Lung (tissue), 12 donors: Measurements from ENCODE around the gene TMEM150C. TPM values are rescaled to one million over a fixed set of nuclear protein-coding genes. Genes with fewer than 3 reads are reported as not detected.

ENCODE experiments used
- ATAC-seq: fragments of 200-7000 bp; cut with Tn5 transposase; one replicate; pipeline ENCODE4 v1.9.1; 2020; ENCODE audit warnings: moderate number of reproducible peaks; ENCODE audit not compliant: insufficient read depth, low FRiP score
- DNase-seq, 3 donors: peaks; one replicate each; pipeline ENCODE4 v3.0.0-alpha.2; 2013 to 2017
- H3K27ac ChIP-seq, 2 donors: one replicate each; pipeline ENCODE4 v1.5.1; 2013; ENCODE audit warnings: mild to moderate bottlenecking in 2 of 2, moderate library complexity in 2 of 2, control low read depth in 1 of 2, inconsistent platforms in 1 of 2, low read depth in 1 of 2, low read length in 1 of 2
- H3K27me3 ChIP-seq, 3 donors: one replicate each; pipeline ENCODE4 v1.5.1; 2013; ENCODE audit warnings: low read length in 2 of 3; ENCODE audit not compliant: control insufficient read depth in 3 of 3, insufficient read depth in 3 of 3
- H3K36me3 ChIP-seq, 4 donors: one replicate each; pipeline ENCODE4 v1.5.1; 2013; ENCODE audit warnings: low read length in 4 of 4, mild to moderate bottlenecking in 1 of 4, moderate library complexity in 1 of 4; ENCODE audit not compliant: control insufficient read depth in 4 of 4, insufficient read depth in 4 of 4
- H3K4me1 ChIP-seq, 5 donors: one replicate each; pipeline ENCODE4 v1.5.1; 2013; ENCODE audit warnings: low read length in 5 of 5, mild to moderate bottlenecking in 2 of 5, moderate library complexity in 1 of 5; ENCODE audit not compliant: control insufficient read depth in 5 of 5, insufficient read depth in 5 of 5
- H3K4me3 ChIP-seq: one replicate; pipeline ENCODE4 v1.5.1; 2013; ENCODE audit warnings: mild to moderate bottlenecking, control low read depth, moderate library complexity
- H3K9ac ChIP-seq, 2 donors: one replicate each; pipeline ENCODE4 v1.5.1; 2013; ENCODE audit warnings: low read length in 2 of 2, control low read depth in 1 of 2; ENCODE audit not compliant: insufficient read depth in 1 of 2
- H3K9me3 ChIP-seq, 4 donors: one replicate each; pipeline ENCODE4 v1.5.1; 2013; ENCODE audit warnings: low read length in 3 of 4, mild to moderate bottlenecking in 1 of 4, moderate library complexity in 1 of 4; ENCODE audit not compliant: control insufficient read depth in 4 of 4, insufficient read depth in 3 of 4
- WGBS, 2 donors: extraction: QIAGEN DNeasy Blood & Tissue Kit; methylation state at CpG; one replicate each; pipeline ENCODE4 v1.1.7; 2013; 5-methylcytosine and 5-hydroxymethylcytosine counted together
- polyA plus RNA-seq, 2 donors: library from polyadenylated mRNA; stranded (reverse); fragments of 200-250 nt; gene quantifications; one replicate each; pipeline ENCODE4 v1.2.1, GENCODE V29; 2013
- total RNA-seq, 2 donors: library from RNA; depleted of rRNA in 1 of 2; stranded (reverse); fragments of >200 nt in 1 of 2; gene quantifications; one replicate each; pipeline ENCODE4 v1.2.1, GENCODE V29; 2014 to 2021
- TF ChIP-seq, protein P1 (sequence below): IDR thresholded peaks from 2 replicates; pipeline ENCODE4 v1.5.1; 2012; ENCODE audit warnings: mild to moderate bottlenecking; ENCODE audit errors: control extremely low read depth, extremely low read depth
- donor health status: control.
- donor health status: control.
- donor health status: Bipolar disorder and iron deficiency.
- donor health status: healthy.
- donor health status: DM: yes; HTN: yes; CAD: no.

The TMEM150C gene
- total and polyA plus RNA-seq, 4 donors: 2.5 to 10.4 (median 4.2) TPM

DNA sequence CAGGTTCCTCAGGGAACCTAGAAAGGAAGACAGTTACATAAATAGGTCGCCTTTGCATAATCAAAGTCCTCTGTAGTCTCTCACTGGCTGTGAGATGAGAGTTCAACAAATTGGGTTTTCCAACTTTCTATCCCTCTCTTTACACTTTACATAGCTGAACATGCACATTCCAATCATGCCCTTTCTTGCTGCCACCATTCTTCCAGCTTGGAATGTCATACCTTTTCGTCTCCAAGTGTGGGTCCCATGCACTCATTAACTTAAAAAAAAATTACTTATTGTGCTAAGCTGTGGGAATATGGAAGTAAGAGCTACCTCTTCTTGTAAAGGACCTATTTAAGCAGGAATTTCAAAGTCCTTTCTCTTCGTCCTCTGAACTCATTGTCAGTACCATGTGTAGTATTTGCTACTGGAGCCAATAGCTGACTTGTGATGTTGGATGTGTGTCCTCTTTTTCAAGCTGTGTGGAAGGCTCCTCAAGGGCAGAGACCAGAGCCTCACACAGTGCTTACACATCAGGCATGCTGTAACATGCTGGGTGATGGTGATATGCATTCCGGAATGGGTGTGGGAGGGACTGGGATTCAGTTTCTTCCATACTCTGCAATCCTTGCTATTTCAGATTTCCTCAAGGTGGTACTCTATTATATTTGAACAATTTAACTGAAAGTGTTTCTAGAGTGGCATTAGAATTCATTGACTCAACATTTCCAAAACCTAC lies 124.3 kb downstream of the TMEM150C start:
- WGBS, 2 donors: 74 to 76% methylated on average over 4 of the region's 4 CpGs

DNA sequence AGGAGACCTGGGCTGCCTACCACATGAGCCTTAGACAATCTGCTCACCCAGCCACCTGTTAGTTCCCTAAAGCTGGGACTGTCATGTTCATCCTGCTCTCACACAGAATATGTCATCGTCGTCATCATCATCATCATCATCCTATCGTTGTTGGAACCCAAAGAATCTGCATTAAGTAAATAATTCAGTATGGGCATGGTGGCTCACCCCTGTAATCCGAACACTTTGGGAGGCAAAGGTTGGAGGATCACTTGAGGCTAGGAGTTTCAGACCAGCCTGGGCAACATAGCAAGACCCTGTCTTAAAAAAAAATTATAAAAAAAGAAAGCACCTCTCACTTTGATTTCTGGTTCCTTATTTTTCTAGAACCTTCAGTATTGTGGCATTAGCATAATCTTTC lies 125.0 kb downstream of the TMEM150C start:
- no peaks in the 10 kb centered on the region for H3K27me3 ChIP-seq
- no peak overlapping the region for H3K4me3 ChIP-seq
- no peak for DNase-seq
- no peak overlapping the region for H3K9ac ChIP-seq
- peaks cover 0 to 6% (median 1%) of the 10 kb centered on the region in 4 donors for H3K36me3 ChIP-seq
- TF ChIP-seq, protein P1, sequence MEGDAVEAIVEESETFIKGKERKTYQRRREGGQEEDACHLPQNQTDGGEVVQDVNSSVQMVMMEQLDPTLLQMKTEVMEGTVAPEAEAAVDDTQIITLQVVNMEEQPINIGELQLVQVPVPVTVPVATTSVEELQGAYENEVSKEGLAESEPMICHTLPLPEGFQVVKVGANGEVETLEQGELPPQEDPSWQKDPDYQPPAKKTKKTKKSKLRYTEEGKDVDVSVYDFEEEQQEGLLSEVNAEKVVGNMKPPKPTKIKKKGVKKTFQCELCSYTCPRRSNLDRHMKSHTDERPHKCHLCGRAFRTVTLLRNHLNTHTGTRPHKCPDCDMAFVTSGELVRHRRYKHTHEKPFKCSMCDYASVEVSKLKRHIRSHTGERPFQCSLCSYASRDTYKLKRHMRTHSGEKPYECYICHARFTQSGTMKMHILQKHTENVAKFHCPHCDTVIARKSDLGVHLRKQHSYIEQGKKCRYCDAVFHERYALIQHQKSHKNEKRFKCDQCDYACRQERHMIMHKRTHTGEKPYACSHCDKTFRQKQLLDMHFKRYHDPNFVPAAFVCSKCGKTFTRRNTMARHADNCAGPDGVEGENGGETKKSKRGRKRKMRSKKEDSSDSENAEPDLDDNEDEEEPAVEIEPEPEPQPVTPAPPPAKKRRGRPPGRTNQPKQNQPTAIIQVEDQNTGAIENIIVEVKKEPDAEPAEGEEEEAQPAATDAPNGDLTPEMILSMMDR: no peak
- no peak for ATAC-seq
- H3K27ac ChIP-seq: no peak overlapping the region
- H3K4me1 ChIP-seq: peaks cover 0 to 4% (median 0%) of the 10 kb centered on the region in 5 donors
- H3K9me3 ChIP-seq: no peaks in the 10 kb centered on the region
- WGBS, 2 donors: 95% methylated on average over 4 of the region's 4 CpGs

More for the DNA sequence above, 124.3 kb downstream of the TMEM150C start:
- no peak overlapping the region for H3K27ac ChIP-seq
- DNase-seq (no peak), ATAC-seq (no peak)
- no peaks in the 10 kb centered on the region for H3K9me3 ChIP-seq
- peaks cover 0 to 6% (median 2%) of the 10 kb centered on the region in 4 donors for H3K36me3 ChIP-seq
- H3K4me1 ChIP-seq: peaks cover 0 to 4% (median 0%) of the 10 kb centered on the region in 5 donors
- no peaks in the 10 kb centered on the region for H3K27me3 ChIP-seq
- H3K9ac ChIP-seq: no peak overlapping the region
- TF ChIP-seq, protein P1: no peak
- no peak overlapping the region for H3K4me3 ChIP-seq

DNA sequence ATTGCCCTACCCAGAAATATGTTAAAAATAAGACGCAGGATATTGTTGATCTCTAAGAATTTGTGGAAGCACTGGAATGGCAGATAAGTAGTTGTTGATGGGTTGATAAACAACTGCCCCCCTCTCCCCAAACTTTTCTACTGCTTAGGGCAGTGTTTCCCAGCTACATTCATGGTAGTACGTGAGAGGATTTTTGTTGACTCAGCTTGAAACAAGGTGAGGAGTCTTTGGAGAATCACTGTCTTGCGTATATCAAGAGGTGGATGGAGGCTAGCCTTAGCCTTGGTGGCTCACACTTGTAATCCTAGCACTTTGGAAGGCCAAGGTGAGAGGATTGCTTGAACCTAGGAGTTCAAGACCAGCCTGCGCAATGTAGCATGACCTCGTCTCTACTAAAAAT lies 125.7 kb downstream of the TMEM150C start:
- H3K27me3 ChIP-seq: no peaks in the 10 kb centered on the region

More for the DNA sequence above, 125.7 kb downstream of the TMEM150C start:
- 88 to 89% methylated on average over 5 of the region's 5 CpGs for WGBS, 2 donors
- Histone ChIP-seq H3K36me3 (peaks cover 0 to 6% (median 1%) of the 10 kb centered on the region in 4 donors), H3K27ac (no peak overlapping the region), H3K9me3 (no peaks in the 10 kb centered on the region), H3K9ac (no peak overlapping the region), H3K4me3 (no peak overlapping the region), H3K4me1 (peaks cover 0 to 10% (median 0%) of the 10 kb centered on the region in 5 donors)
- DNase-seq (no peak), ATAC-seq (no peak)
- TF ChIP-seq, protein P1: no peak
